ENCODE results near the gene ZNF595. TPM values are rescaled to one million over a fixed set of nuclear protein-coding genes. Genes with fewer than 3 reads are reported as not detected.
"Not testable (repeated sequence)": the region's sequence is repeated elsewhere in the genome, so short reads cannot be mapped to it uniquely, and the experiment has no call there.

Gene ZNF595
- total RNA-seq, 1 donor from 2014 or later = 6.5 TPM

- ATAC-seq; intact Hi-C loops (cut with DNase I); DNase-seq (ENCODE audit: missing footprints): not testable (repeated sequence)
These were observed 400 bp downstream of the ZNF595 start for GRCh38 chr4:53521-53920.

- intact Hi-C loops (cut with DNase I); DNase-seq (ENCODE audit: missing footprints); ATAC-seq: not testable (repeated sequence)
These were observed 11.6 kb downstream of the ZNF595 start for GRCh38 chr4:64733-65132.

DNA sequence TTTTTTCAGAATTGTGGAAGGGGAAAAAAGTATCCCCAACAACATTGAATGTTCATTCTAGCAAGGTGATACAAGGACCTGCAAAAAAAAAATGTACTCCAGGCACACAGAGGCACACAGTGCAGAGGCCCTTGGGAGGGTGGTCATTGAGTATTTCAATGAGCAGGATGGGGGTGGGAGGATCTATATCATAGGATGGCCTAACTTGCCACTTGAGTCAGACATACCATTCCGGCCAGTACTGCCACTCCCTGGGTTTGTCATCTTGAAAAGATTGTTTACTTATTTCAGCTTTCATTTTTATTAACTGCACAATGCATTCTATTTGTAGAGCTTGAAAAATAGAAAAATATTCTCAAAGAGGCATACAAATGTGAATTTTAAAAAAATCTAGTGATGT lies 18.7 kb downstream of the ZNF595 start:
- intact Hi-C loops (cut with DNase I) = no loop called here
- ATAC-seq (no peak), DNase-seq (ENCODE audit: missing footprints) (no peak)

GRCh38 chr4:85951-86350 lies 32.8 kb downstream of the ZNF595 start:
- DNase-seq (ENCODE audit: missing footprints) (no peak), ATAC-seq (no peak)
- intact Hi-C loops (cut with DNase I) = no loop called here

DNA sequence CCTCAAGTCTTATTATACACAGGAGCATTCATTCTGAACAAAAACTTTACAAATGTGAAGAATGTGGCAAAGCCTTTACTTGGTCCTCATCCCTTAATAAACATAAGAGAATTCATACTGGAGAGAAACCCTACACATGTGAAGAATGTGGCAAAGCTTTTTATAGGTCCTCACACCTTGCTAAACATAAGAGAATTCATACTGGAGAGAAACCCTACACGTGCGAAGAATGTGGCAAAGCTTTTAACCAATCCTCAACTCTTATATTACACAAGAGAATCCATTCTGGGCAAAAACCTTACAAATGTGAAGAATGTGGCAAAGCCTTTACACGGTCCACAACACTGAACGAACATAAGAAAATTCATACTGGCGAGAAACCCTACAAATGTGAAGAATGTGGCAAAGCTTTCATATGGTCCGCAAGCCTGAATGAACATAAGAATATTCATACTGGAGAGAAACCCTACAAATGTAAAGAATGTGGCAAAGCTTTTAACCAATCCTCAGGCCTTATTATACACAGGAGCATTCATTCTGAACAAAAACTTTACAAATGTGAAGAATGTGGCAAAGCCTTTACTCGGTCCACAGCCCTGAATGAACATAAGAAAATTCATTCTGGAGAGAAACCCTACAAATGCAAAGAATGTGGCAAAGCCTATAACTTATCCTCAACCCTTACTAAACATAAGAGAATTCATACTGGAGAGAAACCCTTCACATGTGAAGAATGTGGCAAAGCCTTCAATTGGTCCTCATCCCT lies 33.6 kb downstream of the ZNF595 start:
- DNase-seq (ENCODE audit: missing footprints); ATAC-seq; intact Hi-C loops (cut with DNase I): not testable (repeated sequence)

GRCh38 chr4:98386-98785 lies 45.3 kb downstream of the ZNF595 start:
- intact Hi-C loops (cut with DNase I) = no loop called here
- no peak for ATAC-seq
- no peak for DNase-seq (ENCODE audit: missing footprints)

GRCh38 chr4:99863-100262 lies 46.7 kb downstream of the ZNF595 start:
- DNase-seq (ENCODE audit: missing footprints) (no peak), ATAC-seq (no peak)
- intact Hi-C loops (cut with DNase I) = no loop called here

DNA sequence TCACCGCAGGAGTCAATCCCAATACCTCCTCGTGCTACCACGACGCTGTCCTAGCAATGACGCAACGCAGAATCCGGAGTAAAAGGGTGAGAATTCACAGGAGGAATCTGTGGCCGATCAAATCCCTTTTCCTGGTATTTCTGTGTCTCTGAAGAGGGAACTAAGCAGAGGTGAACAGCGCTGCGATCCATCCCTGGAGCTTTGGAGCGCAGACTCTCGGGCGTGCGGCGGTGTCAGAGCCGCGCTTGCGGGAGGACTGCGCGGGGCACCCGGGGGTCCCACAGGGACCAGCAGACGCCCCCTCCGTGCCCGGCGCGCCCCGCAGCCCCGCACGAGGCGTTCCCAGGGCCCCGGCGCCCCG lies 53.9 kb downstream of the ZNF595 start:
- no peak for ATAC-seq
- no peak for DNase-seq (ENCODE audit: missing footprints)
- intact Hi-C loops (cut with DNase I) = no loop called here

GRCh38 chr4:107444-108429 lies 54.6 kb downstream of the ZNF595 start:
- no peak for DNase-seq (ENCODE audit: missing footprints)
- ATAC-seq = no peak
- intact Hi-C loops (cut with DNase I) = no loop called here

- intact Hi-C loops (cut with DNase I) = no loop called here
These were observed 59.6 kb downstream of the ZNF595 start for GRCh38 chr4:112771-113170.

GRCh38 chr4:113732-114131 lies 60.6 kb downstream of the ZNF595 start:
- ATAC-seq (no peak), DNase-seq (ENCODE audit: missing footprints) (no peak)
- intact Hi-C loops (cut with DNase I) = no loop called here

More at GRCh38 chr4:112771-113170, 59.6 kb downstream of the ZNF595 start:
- DNase-seq (ENCODE audit: missing footprints) (no peak), ATAC-seq (no peak)

GRCh38 chr4:114149-114548 lies 61.0 kb downstream of the ZNF595 start:
- no peak for DNase-seq (ENCODE audit: missing footprints)
- intact Hi-C loops (cut with DNase I) = no loop called here

GRCh38 chr4:116499-116898 lies 63.4 kb downstream of the ZNF595 start:
- DNase-seq (ENCODE audit: missing footprints) (no peak), ATAC-seq (no peak)
- intact Hi-C loops (cut with DNase I) = no loop called here

More at GRCh38 chr4:114149-114548, 61.0 kb downstream of the ZNF595 start:
- no peak for ATAC-seq

DNA sequence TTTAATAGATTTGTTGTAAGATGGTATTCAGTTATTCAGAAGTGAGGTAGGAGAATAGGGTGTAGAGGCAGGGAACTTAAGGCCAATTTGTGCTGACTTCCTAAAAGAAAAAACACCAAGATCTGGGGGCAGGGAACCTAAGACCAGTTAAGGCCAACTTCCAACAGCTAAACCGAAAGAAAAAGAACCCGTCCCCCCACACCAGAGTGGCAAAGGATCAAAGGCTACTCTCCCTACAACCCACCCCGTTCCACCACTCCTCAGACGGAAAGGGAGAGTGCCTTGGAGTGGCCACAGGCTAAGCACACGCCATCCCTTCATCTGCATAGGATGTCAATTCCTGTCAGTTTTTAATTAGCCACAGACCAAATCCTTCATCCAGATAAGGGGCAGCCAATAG lies 67.5 kb downstream of the ZNF595 start:
- DNase-seq (ENCODE audit: missing footprints) = no peak
- no peak for ATAC-seq
- intact Hi-C loops (cut with DNase I) = no loop called here

- DNase-seq (ENCODE audit: missing footprints) (no peak), ATAC-seq (no peak)
- intact Hi-C loops (cut with DNase I) = no loop called here
These were observed 68.4 kb downstream of the ZNF595 start for GRCh38 chr4:121408-122084.

- DNase-seq (ENCODE audit: missing footprints); ATAC-seq; intact Hi-C loops (cut with DNase I): not testable (repeated sequence)
These were observed 70.8 kb downstream of the ZNF595 start for GRCh38 chr4:123922-124274.

- ATAC-seq = peak; percentile 100
- intact Hi-C loops (cut with DNase I) = no loop called here
- DNase-seq (ENCODE audit: missing footprints) = peak; percentile 94
These were observed 71.4 kb downstream of the ZNF595 start, which contains the start of gene ZNF718 for GRCh38 chr4:124275-125081. ZNF718 (plus strand) TSS chr4:124501; CDS start chr4:124671, 170 bp downstream.

- DNase-seq (ENCODE audit: missing footprints) (peak; percentile 74), ATAC-seq (peak; percentile 27)
- intact Hi-C loops (cut with DNase I) = no loop called here
These were observed 72.1 kb downstream of the ZNF595 start for GRCh38 chr4:125091-125771.
